HG03521 (cell line): ENCODE measurements around the gene TAX1BP3.
"Not testable (repeated sequence)": the region's sequence is repeated elsewhere in the genome, so short reads cannot be mapped to it uniquely, and the experiment has no call there.

Experiments used
- ATAC-seq: cut with Tn5 transposase; IDR thresholded peaks from one replicate; pipeline ENCODE4 v1.9.1; 2021; ENCODE audit warnings: mild to moderate bottlenecking, moderate library complexity; ENCODE audit not compliant: unreplicated experiment

TAX1BP3 gene

GRCh38 chr17:3668279-3669084 is at the start of gene TAX1BP3, which contains the start of gene EMC6:
TSS of gene TAX1BP3 (minus strand) at chr17:3668578. CDS start at chr17:3668526, 52 bp downstream.
TSS of gene EMC6 (plus strand) at chr17:3668812. CDS start at chr17:3669147, 335 bp downstream.
- ATAC-seq, result peak; percentile 83

- no peak for ATAC-seq
Observed at GRCh38 chr17:3715296-3715695, 46.9 kb upstream of the TAX1BP3 start.

- ATAC-seq, result no peak
Observed at GRCh38 chr17:3712811-3713463, 44.6 kb upstream of the TAX1BP3 start.

GRCh38 chr17:3710951-3711383 is 42.6 kb upstream of the TAX1BP3 start:
- ATAC-seq, result peak; percentile 85

- ATAC-seq, result no peak
Observed at GRCh38 chr17:3708366-3708765, 40.0 kb upstream of the TAX1BP3 start.

GRCh38 chr17:3705718-3705984 is 37.3 kb upstream of the TAX1BP3 start:
- not testable (repeated sequence) for ATAC-seq

GRCh38 chr17:3704931-3705717 is 36.7 kb upstream of the TAX1BP3 start:
- no peak for ATAC-seq

- not testable (repeated sequence) for ATAC-seq
Observed at GRCh38 chr17:3702041-3702539, 33.7 kb upstream of the TAX1BP3 start.

GRCh38 chr17:3699951-3700350 is 31.6 kb upstream of the TAX1BP3 start:
- no peak for ATAC-seq

GRCh38 chr17:3698139-3698538 is 29.8 kb upstream of the TAX1BP3 start:
- no peak for ATAC-seq

GRCh38 chr17:3697103-3697476 is 28.7 kb upstream of the TAX1BP3 start:
- ATAC-seq, result no peak

- ATAC-seq, result no peak
Observed at GRCh38 chr17:3695723-3696411, 27.5 kb upstream of the TAX1BP3 start, which contains the start of gene P2RX5. TSS of gene P2RX5 (minus strand) at chr17:3696155. CDS start at chr17:3696005, 150 bp downstream.

- ATAC-seq, result no peak
Observed at GRCh38 chr17:3695129-3695722, 26.8 kb upstream of the TAX1BP3 start.

GRCh38 chr17:3693829-3694231 is 25.5 kb upstream of the TAX1BP3 start:
- ATAC-seq, result no peak

GRCh38 chr17:3693141-3693540 is 24.8 kb upstream of the TAX1BP3 start:
- no peak for ATAC-seq

GRCh38 chr17:3692346-3692745 is 24.0 kb upstream of the TAX1BP3 start:
- no peak for ATAC-seq

- no peak for ATAC-seq
Observed at GRCh38 chr17:3691617-3692067, 23.3 kb upstream of the TAX1BP3 start.

- no peak for ATAC-seq
Observed at GRCh38 chr17:3690094-3690715, 21.8 kb upstream of the TAX1BP3 start.

GRCh38 chr17:3689262-3690093 is 21.1 kb upstream of the TAX1BP3 start:
- no peak for ATAC-seq
